Medulla oblongata (tissue), 1 donor: Measurements from ENCODE around the gene BCL2L1.

ENCODE experiments used
- DNase-seq: peaks from one replicate; pipeline ENCODE4 v3.0.0-alpha.2; 2015; ENCODE audit errors: extremely low spot score

The BCL2L1 gene

GRCh38 chr20:31731321-31731717 lies 8.7 kb upstream of the BCL2L1 start:
- no peak for DNase-seq

DNA sequence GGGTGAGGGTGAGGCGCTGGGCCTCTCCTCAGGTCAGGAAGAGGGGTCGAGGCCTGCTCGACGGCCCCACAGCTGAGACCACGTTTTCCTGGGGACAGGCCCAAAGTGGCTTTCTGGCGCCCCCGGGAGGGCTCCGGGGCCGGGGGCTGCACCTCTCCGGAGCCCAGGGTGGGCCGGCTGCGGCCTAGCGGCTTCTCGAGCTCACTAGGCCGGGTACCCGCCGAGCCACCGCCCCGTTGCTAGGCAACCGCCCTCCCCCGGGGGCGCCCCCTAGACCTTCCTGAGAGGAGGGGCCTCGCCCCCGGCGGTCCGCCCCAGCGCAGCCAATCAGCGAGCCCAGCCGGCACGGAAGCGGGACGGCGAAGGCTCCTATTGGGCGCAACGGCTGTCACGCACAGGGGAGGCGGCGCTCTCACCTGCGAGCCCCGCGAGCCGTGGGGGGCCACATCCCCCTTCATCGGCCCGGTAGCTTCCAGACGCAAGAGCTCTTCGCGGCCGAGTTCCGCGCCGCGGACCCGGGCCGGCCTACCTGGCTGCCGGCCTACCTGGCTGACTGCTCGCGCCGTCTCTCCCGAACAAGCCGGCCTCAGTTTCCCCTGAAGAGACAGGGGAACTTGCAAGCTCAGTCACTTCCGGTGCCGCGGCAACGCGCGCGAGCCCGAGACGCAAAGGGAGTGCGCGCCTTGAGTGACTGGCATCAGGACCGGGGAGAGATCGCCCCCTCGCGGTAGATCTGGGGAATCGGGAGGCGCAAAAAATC lies 831 bp upstream of the BCL2L1 start:
- DNase-seq: peak; percentile 99

- no peak for DNase-seq
Observed at GRCh38 chr20:31723069-31723318, 326 bp upstream of the BCL2L1 start.

- DNase-seq: no peak
Observed at GRCh38 chr20:31721408-31722256, 1.0 kb downstream of the BCL2L1 start.

GRCh38 chr20:31720486-31721407 lies 1.9 kb downstream of the BCL2L1 start:
- no peak for DNase-seq

- peak; percentile 83 for DNase-seq
Observed at GRCh38 chr20:31719644-31720485, 2.8 kb downstream of the BCL2L1 start.

GRCh38 chr20:31718952-31719643 lies 3.6 kb downstream of the BCL2L1 start:
- no peak for DNase-seq

DNA sequence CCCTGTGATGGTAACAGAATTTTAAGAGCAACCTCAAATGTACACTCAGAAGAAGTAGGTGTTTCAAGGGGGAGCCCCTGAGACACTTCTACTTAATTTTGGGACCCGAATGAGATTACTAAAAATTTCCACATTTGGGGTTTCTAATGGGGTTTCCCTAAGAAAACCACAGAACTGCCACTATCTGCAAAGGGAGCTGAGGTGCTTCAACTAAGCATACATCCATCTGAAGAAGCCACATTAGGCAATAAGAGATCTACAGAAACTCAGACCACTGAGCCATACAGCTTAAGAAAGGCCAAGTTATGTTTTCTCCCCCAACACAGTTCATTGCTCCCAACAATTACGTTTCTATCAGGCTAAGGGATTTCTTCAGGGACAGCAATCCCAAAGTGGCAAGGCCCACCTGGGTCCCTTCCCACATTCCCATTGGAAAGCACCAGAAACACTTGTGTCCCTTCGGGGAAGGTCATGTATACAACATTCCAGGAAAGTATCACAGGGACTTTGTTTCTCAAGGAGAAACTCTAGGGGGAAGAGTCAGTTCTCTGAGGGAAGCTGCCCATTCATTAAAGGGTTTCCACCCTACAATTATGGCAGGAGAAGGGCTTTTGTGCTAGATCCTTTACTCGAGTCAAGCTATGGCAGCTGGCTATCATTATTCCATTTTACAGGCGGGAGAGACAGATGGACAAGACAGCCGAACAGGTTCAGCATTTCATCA lies 5.0 kb downstream of the BCL2L1 start:
- DNase-seq: no peak

- DNase-seq: no peak
Observed at GRCh38 chr20:31716818-31717477, 5.7 kb downstream of the BCL2L1 start.

DNA sequence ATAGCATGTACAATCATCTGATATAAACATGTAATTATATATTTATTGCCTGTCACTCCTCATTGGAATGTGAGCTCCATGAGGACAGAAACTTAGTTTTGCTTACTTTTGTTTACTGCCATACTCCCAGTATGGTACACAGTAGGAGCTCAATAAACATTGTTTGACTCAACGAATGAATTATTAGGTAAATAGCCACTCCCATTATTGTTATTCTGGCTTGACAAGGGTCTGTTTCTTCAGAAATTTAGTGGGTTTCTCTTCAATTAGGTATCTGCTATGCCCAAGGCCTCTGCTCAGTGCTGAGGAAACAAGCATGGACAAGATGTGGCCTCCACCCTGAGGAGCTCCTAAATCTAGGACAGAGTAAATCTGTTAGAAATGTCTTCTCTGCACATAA lies 6.3 kb downstream of the BCL2L1 start:
- no peak for DNase-seq

GRCh38 chr20:31715766-31716165 lies 6.9 kb downstream of the BCL2L1 start:
- no peak for DNase-seq

DNA sequence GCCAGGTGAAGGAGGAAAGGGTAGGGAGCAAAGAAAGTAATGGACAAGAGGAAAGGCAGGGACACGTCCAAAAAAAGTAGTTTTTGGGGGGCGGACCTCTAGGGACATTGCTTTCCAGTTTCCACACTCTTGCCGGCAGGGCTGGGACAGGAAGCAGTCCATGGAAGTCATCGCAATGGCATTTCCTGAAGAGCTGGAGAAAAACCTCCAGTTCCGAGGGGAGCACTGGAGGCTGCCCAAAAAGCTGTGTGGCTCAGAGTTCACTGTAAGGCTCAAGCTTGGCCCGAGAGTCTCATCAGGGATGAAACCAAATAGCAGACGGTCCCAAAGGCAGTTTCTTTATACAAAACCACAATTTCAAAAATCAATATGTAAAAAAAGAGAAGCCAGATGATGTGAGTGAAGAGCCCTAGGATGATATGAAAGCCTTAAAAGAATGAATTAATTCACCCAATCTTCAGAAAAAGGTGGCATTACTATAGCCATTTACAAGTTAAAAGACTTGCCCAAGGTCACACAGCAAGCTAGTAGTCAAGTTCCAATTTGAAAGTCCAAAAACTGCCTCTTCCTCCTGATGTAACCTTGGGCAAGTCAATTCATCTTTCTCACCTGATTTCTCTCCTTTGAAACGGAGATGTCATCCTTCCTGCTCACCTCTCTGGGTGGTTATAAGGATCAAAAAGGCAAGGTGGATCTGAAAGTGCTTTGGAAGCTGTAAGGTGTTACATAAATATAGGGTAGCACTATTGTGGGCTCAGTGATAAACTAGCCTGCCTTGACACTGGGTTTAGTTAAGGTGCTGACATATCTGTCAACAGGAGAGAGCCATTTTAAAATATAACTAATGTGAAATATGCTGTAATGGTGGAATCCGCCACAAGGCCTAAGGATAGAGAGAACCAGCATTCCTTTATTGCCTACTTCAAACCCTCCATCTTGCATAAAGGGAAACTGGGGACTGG lies 9.1 kb downstream of the BCL2L1 start:
- peak; percentile 35 for DNase-seq

DNA sequence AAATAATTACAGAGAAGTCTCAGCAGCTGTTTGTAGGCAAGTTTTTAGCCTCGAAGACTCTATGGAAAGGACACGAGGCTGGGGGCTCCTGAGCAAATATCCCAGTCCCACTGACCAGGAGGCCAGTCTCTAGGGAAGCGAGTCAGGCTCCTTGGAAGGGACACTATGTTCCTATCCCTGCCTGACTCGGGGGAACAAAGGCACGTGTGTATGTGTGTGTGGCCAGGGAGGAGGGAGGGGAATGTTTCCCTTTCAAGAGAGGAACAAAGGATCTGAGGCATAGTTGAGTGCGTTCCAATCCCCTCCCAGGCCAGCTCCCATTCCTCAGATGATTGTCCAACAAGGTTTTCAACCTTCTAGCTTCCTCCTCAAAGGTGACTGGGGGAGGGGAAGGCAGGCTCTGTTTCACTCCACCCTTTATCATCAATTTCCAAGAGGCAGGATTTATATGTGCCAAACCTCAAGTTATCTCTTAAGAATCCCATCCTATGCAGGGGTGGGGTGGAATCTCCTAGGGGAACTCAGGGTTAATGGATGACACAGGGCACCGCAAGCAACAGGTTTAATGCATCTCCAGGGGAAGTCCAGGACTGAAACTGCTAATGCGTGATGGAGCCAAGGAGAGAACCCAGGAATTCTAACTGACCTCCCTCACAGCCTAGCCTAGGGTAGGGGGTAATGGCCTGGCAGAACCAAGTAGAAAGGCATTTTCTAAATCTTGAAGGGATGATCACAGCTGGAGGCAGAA lies 9.9 kb downstream of the BCL2L1 start:
- DNase-seq: peak; percentile 96

- peak; percentile 75 for DNase-seq
Observed at GRCh38 chr20:31712112-31712553, 10.5 kb downstream of the BCL2L1 start.

GRCh38 chr20:31711179-31712111 lies 11.2 kb downstream of the BCL2L1 start:
- DNase-seq: no peak

- DNase-seq: peak; percentile 28
Observed at GRCh38 chr20:31710423-31711108, 12.1 kb downstream of the BCL2L1 start.
